GM18508 (cell line): ENCODE data around the gene AUH.

ENCODE experiments used
- ATAC-seq: cut with Tn5 transposase; IDR thresholded peaks from one replicate; pipeline ENCODE4 v1.9.1; 2021; ENCODE audit warnings: moderate number of reproducible peaks; ENCODE audit not compliant: insufficient read depth, unreplicated experiment

The AUH gene

GRCh38 chr9:91302831-91303230 is 58.9 kb downstream of the AUH start:
- no peak for ATAC-seq

- no peak for ATAC-seq
These were observed 60.6 kb downstream of the AUH start for GRCh38 chr9:91301161-91301560.

DNA sequence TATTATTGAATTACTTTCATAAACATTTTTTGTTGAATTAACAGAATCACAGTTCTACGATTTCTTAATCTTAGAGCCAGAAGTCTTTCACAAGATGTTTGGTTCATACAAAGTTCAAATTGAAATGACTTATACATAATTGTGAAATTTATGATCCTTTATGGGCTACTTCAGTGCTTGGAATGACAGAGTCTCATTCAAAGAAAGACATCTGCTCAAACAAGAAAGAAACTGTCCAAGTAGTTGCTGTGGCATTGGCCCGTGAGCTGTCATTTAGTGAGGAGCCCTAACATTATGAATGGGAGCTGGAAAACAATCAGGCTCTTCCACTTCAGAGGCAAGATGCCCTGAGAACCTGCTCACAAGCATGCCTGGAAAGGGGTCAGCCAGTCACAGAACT is 63.4 kb downstream of the AUH start:
- no peak for ATAC-seq

- ATAC-seq: no peak
These were observed 64.4 kb downstream of the AUH start for GRCh38 chr9:91297306-91297705.

DNA sequence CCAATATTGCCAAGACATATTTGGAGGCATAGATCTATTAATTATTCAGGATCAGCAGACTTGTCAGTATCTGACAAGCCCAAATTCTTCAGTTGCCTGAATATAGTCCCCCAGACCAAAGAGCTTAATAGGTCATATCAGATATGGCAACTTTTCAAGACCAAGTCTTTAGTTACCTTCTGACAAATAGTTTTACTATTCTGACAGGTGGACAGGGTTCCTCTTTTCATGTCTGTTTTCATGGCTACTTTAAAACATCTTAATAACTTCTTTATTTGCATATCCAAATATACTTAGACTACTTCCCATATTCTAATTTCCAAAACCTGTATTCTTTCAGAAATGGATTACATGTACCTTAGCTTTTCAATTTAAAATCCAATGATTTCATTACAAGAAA is 65.4 kb downstream of the AUH start:
- no peak for ATAC-seq

GRCh38 chr9:91295357-91295756 is 66.4 kb downstream of the AUH start:
- ATAC-seq: no peak

GRCh38 chr9:91291866-91292265 is 69.9 kb downstream of the AUH start:
- no peak for ATAC-seq

DNA sequence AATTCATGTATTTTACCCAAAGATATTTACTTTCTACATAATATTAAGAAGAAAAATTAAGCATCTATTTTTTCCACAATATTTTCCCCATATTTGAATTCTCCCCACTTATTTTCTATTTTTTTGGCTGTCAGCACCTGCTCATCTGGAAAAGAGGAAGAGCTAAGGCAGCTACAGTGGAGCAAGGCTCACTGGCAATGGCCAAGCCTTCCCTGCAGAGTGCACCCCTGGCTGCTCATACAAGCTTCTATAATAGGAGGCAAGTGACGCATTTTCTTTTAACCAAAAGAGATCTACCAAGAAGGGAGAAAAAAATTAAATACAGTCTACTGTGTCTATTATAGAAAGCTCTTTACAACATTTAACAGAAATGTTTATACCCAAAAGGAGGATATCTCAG is 72.5 kb downstream of the AUH start:
- ATAC-seq: no peak

GRCh38 chr9:91285729-91286353 is 75.9 kb downstream of the AUH start:
- no peak for ATAC-seq

- ATAC-seq: no peak
These were observed 79.4 kb downstream of the AUH start for GRCh38 chr9:91282292-91282691.

DNA sequence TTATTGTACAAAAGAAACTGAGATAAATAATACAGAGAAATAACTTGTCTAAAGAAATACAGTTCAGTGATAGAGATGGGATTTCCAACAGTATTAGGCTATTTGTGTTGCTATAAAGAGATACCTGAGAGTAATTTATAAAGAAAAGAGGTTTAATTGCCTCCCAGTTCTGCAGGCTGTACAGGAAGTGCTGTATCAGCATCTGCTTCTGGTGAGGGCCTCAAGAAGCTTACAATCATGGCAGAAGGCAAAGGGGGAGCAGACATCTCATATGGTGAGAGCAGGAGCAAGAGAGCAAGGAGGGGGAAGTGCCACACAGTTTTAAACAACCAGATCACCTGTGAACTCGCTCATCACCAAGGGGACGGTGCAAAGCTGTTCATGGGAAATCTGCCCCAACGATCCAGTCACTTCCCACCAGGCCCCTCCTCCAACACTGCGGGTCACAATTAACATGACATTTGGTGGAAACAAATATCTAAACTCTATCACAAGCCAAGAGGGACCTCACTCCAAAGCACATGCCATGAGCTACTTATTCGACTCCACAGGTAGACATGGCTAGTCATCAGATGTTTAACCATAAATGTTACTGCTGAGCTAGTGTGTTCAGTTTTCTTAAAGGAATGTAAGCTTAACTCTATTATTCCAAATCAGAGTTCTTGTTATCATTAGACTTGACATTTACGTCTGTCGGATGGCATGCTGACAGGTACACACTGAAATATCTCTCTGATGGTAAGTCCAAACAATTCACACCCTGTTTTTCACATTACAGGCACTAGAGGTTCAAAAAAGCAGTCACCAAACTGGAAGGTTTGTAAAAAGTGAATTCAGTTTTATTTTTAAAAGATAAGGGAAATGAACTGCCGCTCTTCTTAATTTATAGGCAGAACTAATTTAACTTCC is 82.2 kb downstream of the AUH start:
- no peak for ATAC-seq

GRCh38 chr9:91276513-91276912 is 85.2 kb downstream of the AUH start:
- no peak for ATAC-seq

DNA sequence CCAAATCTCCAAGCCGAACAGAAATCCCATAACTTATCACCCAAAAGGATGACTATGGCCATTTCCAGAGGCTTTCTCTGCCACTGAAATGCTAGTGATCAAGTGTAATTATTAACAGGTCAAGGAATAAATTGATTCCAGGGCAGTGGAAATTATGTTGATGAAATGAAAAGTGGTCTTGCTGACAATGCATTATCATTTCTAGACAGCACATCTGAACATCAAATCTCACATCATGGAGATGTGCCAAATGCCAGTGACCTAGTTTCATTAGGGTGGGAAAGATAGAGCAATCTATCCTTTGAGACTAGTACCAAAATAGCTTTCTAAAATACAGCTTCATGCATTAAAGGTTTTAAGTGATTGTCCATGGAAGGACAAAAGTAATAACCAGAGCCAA is 86.1 kb downstream of the AUH start:
- no peak for ATAC-seq

- no peak for ATAC-seq
These were observed 86.7 kb downstream of the AUH start for GRCh38 chr9:91274949-91275492.

GRCh38 chr9:91273853-91274552 is 87.7 kb downstream of the AUH start:
- ATAC-seq: no peak

- no peak for ATAC-seq
These were observed 90.6 kb downstream of the AUH start for GRCh38 chr9:91271156-91271555.

- no peak for ATAC-seq
These were observed 91.7 kb downstream of the AUH start for GRCh38 chr9:91269907-91270491.

- no peak for ATAC-seq
These were observed 95.3 kb downstream of the AUH start for GRCh38 chr9:91266448-91266847.

- ATAC-seq: no peak
These were observed 96.2 kb downstream of the AUH start for GRCh38 chr9:91265514-91265913.

DNA sequence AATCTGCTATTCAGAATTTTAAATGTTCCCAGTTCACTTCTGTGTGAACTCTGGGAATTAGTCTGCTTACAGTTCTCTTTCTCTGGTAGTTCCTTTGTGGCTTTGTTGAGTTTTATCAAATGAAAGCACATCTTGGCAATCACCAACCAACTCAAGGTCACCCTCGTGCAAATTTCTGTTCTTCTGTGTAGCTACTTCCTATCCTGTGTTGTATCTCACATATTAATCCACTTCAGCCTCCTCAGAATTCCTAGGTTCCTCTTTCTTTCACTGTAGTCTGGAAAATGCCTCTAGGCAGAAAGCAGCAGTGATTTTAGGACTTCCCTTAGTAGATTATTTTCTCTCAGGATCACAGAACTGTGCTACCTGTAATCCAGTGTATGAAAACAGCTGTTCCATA is 100.3 kb downstream of the AUH start:
- ATAC-seq: no peak

- ATAC-seq: no peak
These were observed 102.6 kb downstream of the AUH start for GRCh38 chr9:91259162-91259561.
